H4 (cell line): Measurements from ENCODE around the gene TAS2R16. TPM values are rescaled to one million over a fixed set of nuclear protein-coding genes. Genes with fewer than 3 reads are reported as not detected.
"Not testable (repeated sequence)": the region's sequence is repeated elsewhere in the genome, so short reads cannot be mapped to it uniquely, and the experiment has no call there.

ENCODE experiments used
- DNase-seq: peaks from one replicate; pipeline ENCODE4 v3.0.0-alpha.2; 2015; ENCODE audit warnings: low spot score
- total RNA-seq: library from RNA; depleted of rRNA; stranded (reverse); fragments of >200 nt; shearing (Covaris generic); gene quantifications from 2 replicates; pipeline ENCODE4 v1.2.3, GENCODE V29; 2014; rRNA removed

The TAS2R16 gene
- total RNA-seq, 1 experiment from 2014 or later, result not detected

DNA sequence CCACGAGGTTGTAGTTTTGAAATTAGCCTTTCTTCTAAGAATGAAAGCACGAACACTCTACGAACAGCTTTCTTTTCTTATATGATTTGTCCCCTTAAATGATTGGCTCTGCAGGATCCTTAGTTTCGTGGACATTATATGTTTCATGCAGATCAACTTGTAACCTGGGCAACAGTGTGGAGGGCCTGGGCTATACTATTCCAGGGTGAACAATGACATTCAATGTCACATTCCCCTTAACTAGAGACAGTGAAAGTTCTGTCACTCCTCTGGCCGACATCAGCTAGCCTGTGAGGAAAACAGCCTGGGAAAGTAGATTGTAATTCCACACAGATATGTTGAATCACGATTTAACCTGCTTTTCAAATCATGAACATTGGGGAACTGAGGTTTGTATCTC is 23.4 kb downstream of the TAS2R16 start:
- no peak for DNase-seq

DNA sequence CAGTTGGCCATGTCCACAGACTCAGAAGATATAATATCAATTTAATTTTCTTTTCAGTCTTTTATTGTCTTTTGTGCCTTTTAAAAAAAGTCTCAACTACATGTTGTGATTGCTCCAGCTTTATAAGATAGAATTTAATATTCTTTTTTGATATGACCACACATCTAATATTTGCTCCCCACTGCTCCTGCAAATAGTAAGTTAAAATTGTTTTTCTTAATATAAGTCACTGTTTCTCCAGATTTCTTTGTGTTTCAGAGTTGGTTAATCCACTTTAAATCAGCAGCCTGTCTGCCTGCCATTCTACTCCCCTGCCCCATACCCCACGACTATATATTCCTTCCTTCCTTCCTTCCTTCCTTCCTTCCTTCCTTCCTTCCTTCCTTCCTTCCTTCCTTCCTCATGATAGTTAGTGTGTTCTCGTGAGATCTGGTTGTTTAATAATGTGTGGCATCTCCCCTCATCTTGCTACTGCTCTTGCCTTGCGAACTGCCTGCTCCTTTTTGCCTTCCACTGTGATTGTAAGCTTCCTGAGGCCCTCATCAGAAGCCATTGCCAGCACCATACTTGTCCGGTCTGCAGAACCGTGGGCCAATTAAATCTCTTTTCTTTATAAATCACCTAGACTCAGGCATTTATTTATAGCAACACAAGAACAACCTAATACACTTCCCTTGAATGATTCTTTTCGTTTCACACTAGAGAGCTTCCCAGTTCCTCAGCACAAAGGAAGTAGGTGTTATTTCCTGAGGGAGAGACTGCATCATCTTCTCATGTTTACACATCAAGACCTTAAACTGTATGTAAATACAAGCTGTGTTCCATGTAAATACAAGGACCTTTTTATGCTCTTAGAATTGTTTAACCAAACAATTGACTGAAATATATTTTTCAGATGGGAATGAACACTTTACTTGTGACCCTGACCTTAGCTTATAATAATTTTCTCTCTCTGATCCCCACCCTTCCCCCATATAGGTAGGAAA is 24.5 kb downstream of the TAS2R16 start:
- DNase-seq, result no peak

DNA sequence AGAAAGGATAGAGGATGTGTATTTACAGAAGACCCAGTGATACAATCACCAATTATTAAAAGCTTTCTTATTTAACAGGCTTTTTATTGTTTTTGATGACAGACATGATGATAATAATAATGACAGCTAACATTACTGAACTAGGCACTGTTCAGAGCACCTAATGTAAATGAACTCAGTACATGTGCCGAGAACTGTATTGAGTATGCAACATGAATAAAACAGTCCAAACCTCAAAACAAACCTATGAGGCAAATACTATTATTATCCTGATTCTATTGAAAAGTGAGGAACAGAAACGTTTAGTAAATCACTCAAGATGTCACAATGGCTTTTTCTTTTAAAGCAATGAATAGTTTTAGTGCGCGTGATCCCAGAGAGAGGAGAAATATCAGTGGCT is 27.1 kb downstream of the TAS2R16 start:
- no peak for DNase-seq

DNA sequence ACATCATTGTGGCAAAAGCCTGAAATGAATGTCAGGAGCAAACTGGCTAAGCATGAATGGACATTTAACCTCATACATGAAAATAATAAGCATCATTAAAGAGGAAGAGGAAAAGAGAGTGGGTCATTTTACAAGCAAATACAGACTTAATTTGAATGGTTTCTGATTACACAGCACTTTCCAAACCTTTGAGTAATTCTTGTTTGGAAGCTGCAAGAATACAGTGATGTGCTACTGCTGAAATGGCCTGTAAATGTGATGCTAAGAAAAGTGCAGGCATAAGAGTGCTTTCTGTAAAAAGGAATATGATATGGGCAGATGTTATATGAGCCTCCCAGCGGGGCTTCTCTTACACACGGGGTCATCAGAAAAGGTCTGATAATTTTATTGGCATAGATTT is 30.2 kb downstream of the TAS2R16 start:
- no peak for DNase-seq

- not testable (repeated sequence) for DNase-seq
Observed at GRCh38 chr7:122953678-122954077, 41.8 kb downstream of the TAS2R16 start.

GRCh38 chr7:122951006-122951405 is 44.5 kb downstream of the TAS2R16 start:
- no peak for DNase-seq

- DNase-seq, result no peak
Observed at GRCh38 chr7:122949186-122949585, 46.3 kb downstream of the TAS2R16 start.

Other genes starting within 250 kb of the TAS2R16 start
- 22.4 and 23.3 TPM in 2 replicates for gene CADPS2, start 109.2 kb downstream of the TAS2R16 start, total RNA-seq
- not detected in 2 replicates for gene SLC13A1, start 204.3 kb upstream of the TAS2R16 start, total RNA-seq